Prostate gland (tissue), 2 donors: Measurements from ENCODE around the gene ASPG.

Source experiments
- POLR2AphosphoS5 ChIP-seq: sonication (generic); formaldehyde crosslinking; IDR thresholded peaks from one replicate; pipeline ENCODE4 v1.6.1; 2017; ENCODE audit warnings: antibody characterized with exemption
- TF ChIP-seq, protein P1 (sequence below), 4 experiments: fragments of 200-600 bp in 2 of 4; fragments of 450-650 bp in 2 of 4; sonication (generic) in 2 of 4; IDR thresholded peaks; 1 replicate in 3 of 4; 2 replicates in 1 of 4; pipeline ENCODE4 v1.5.1; 2016 to 2019; ENCODE audit warnings: antibody characterized with exemption in 4 of 4, mild to moderate bottlenecking in 2 of 4, moderate library complexity in 2 of 4

DNA sequence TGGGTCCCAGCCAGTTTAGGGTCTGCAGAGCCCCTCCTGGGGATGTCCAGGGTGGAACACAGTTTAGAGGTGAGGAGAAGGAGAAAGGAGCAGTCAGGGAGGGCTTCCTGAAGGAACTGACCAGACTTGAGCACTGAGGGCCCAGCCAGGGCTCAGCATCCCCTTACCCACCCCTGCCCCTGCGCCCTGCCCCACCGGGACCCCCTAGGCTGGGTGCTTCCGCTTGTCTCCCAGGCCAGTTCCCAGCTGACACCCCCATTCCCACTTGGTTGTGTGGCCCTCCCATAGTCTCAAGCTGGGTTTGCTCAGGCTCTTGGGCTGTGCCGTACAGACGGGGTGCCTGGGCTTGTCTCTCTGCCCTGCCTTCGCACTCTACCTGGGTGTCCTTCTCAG, 26.6 kb downstream of the ASPG start:
- TF ChIP-seq, protein P1, sequence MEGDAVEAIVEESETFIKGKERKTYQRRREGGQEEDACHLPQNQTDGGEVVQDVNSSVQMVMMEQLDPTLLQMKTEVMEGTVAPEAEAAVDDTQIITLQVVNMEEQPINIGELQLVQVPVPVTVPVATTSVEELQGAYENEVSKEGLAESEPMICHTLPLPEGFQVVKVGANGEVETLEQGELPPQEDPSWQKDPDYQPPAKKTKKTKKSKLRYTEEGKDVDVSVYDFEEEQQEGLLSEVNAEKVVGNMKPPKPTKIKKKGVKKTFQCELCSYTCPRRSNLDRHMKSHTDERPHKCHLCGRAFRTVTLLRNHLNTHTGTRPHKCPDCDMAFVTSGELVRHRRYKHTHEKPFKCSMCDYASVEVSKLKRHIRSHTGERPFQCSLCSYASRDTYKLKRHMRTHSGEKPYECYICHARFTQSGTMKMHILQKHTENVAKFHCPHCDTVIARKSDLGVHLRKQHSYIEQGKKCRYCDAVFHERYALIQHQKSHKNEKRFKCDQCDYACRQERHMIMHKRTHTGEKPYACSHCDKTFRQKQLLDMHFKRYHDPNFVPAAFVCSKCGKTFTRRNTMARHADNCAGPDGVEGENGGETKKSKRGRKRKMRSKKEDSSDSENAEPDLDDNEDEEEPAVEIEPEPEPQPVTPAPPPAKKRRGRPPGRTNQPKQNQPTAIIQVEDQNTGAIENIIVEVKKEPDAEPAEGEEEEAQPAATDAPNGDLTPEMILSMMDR (IDR thresholded peaks at IDR 0.05): no peak
- TF ChIP-seq POLR2AphosphoS5: no peak
